GM12878 (cell line): ENCODE measurements around the gene PLCG1. TPM values are rescaled to one million over a fixed set of nuclear protein-coding genes. Genes with fewer than 3 reads are reported as not detected.

Experiments used
- ATAC-seq: fragments of 200-7000 bp; cut with Tn5 transposase; 3 replicates; pipeline ENCODE4 v1.9.1; 2020; ENCODE audit warnings: mild to moderate bottlenecking, moderate library complexity
- BruUV-seq: library from RNA; stranded (reverse); fragments of 400-500 nt; replicated peaks from 2 replicates; lab custom pipeline; 2021; lab: Mats Ljungman, UMichigan
- CTCF ChIA-PET: fragments of 300-600 bp; sonication (Branson Sonifier 250); formaldehyde crosslinking; extraction: SDS; loops from one replicate; lab custom pipeline; 2021; ENCODE audit warnings: inconsistent platforms; lab: Yijun Ruan, JAX
- POLR2A ChIA-PET: fragments of 350-600 bp; formaldehyde crosslinking; extraction: SDS; loops from one replicate; lab custom pipeline; 2021; ENCODE audit warnings: inconsistent platforms; lab: Charles Lee
- RAD21 ChIA-PET: fragments of 300-600 bp; sonication (Branson Sonifier 250); formaldehyde crosslinking; loops from one replicate; lab custom pipeline; 2023; ENCODE audit warnings: antibody characterized with exemption; ENCODE audit not compliant: unreplicated experiment; lab: Charles Lee
- SMC1A ChIA-PET: fragments of 300-600 bp; sonication (Branson Sonifier 250); formaldehyde crosslinking; loops from one replicate; lab custom pipeline; 2023; ENCODE audit not compliant: unreplicated experiment, uncharacterized antibody; lab: Charles Lee
- DNase-seq: peaks from one replicate; pipeline ENCODE4 v3.0.0-alpha.2; 2011; ENCODE audit warnings: low read depth, low spot score
- FAIRE-seq: peaks from 3 replicates; lab custom pipeline; 2011; peaks lifted over from hg19 to GRCh38; lab: Jason Lieb, UNC
- H2AFZ ChIP-seq: 2 replicates; pipeline ENCODE4 v1.6.0; 2011; ENCODE audit warnings: low read depth, low read length, control low read depth; ENCODE audit not compliant: control insufficient read depth
- H3K27ac ChIP-seq: 2 replicates; pipeline ENCODE4 v1.5.1; 2011; ENCODE audit warnings: control low read depth; ENCODE audit not compliant: control insufficient read depth, insufficient read depth
- H3K27me3 ChIP-seq, 2 experiments: replicated peaks in 1 of 2; 2 replicates each; pipeline versions ENCODE4 v1.6.0 to v1.6.1; 2011; ENCODE audit warnings: low read length in 1 of 2; ENCODE audit not compliant: control insufficient read depth in 2 of 2, insufficient read depth in 2 of 2
- H3K36me3 ChIP-seq, 2 experiments: 2 replicates each; pipeline ENCODE4 v1.5.1; 2011; ENCODE audit warnings: low read length in 1 of 2; ENCODE audit not compliant: control insufficient read depth in 2 of 2, insufficient read depth in 2 of 2
- H3K4me1 ChIP-seq: 2 replicates; pipeline ENCODE4 v1.6.1; 2011; ENCODE audit warnings: mild to moderate bottlenecking, low read length, moderate library complexity, mixed read lengths; ENCODE audit not compliant: control insufficient read depth, insufficient read depth
- H3K4me2 ChIP-seq: 2 replicates; pipeline ENCODE4 v1.6.0; 2011; ENCODE audit warnings: control low read depth; ENCODE audit not compliant: control insufficient read depth, insufficient read depth
- H3K4me3 ChIP-seq: fragments of 200-600 bp; sonication (generic); 2 replicates; pipeline ENCODE4 v1.5.1; 2016
- H3K79me2 ChIP-seq: 2 replicates; pipeline ENCODE4 v1.6.0; 2011; ENCODE audit warnings: low read length; ENCODE audit not compliant: control insufficient read depth, insufficient read depth
- H3K9ac ChIP-seq: 2 replicates; pipeline ENCODE4 v1.8.0; 2011; ENCODE audit warnings: low read length, control low read depth, mixed read lengths; ENCODE audit not compliant: control insufficient read depth, insufficient read depth
- H3K9me3 ChIP-seq: replicated peaks from 3 replicates; pipeline ENCODE4 v1.5.1; 2011; ENCODE audit warnings: mild to moderate bottlenecking, low read length; ENCODE audit not compliant: control insufficient read depth, insufficient read depth
- H4K20me1 ChIP-seq: 2 replicates; pipeline ENCODE4 v1.6.0; 2011; ENCODE audit not compliant: control insufficient read depth, insufficient read depth
- CREB1 ChIP-seq: IDR thresholded peaks from 2 replicates; pipeline ENCODE4 v1.6.1; 2012; ENCODE audit warnings: low read depth, mild to moderate bottlenecking, inconsistent platforms
- CREM ChIP-seq: IDR thresholded peaks from 2 replicates; pipeline ENCODE4 v1.6.1; 2014; ENCODE audit warnings: antibody characterized with exemption, low read depth
- ESRRA ChIP-seq: IDR thresholded peaks from 2 replicates; pipeline ENCODE4 v1.6.1; 2012; ENCODE audit warnings: mild to moderate bottlenecking, low read length, improper control_type of control experiment
- IRF5 ChIP-seq: fragments of 450-650 bp; IDR thresholded peaks from 2 replicates; pipeline ENCODE4 v1.6.1; 2017; ENCODE audit warnings: borderline replicate concordance
- MEF2B ChIP-seq: fragments of 450-650 bp; IDR thresholded peaks from 2 replicates; pipeline ENCODE4 v1.6.1; 2018; ENCODE audit warnings: mild to moderate bottlenecking, moderate library complexity; ENCODE audit not compliant: partially characterized antibody, poor library complexity, severe bottlenecking
- NFIC ChIP-seq: IDR thresholded peaks from 2 replicates; pipeline ENCODE4 v1.6.1; 2012; ENCODE audit warnings: low read depth, mild to moderate bottlenecking, inconsistent platforms, low read length, moderate library complexity
- PAX5 ChIP-seq: IDR thresholded peaks from 2 replicates; pipeline ENCODE4 v1.6.1; 2011; ENCODE audit warnings: low read depth, low read length, borderline replicate concordance
- PBX3 ChIP-seq: IDR thresholded peaks from 2 replicates; pipeline ENCODE4 v1.6.1; 2011; ENCODE audit warnings: mild to moderate bottlenecking, low read depth, low read length, moderate library complexity; ENCODE audit not compliant: insufficient replicate concordance
- SIN3A ChIP-seq: IDR thresholded peaks from 2 replicates; pipeline ENCODE4 v1.6.1; 2012; ENCODE audit warnings: low read depth, low read length, improper control_type of control experiment
- SMARCA5 ChIP-seq: fragments of 450-650 bp; IDR thresholded peaks from 2 replicates; pipeline ENCODE4 v1.6.1; 2017; ENCODE audit warnings: mild to moderate bottlenecking
- SREBF1 ChIP-seq: IDR thresholded peaks from 2 replicates; pipeline ENCODE4 v1.6.1; 2012; ENCODE audit warnings: mild to moderate bottlenecking, low read length
- STAT1 ChIP-seq: fragments of 450-650 bp; conservative IDR thresholded peaks from 2 replicates; pipeline ENCODE4 v1.6.1; 2014; ENCODE audit warnings: antibody characterized with exemption, mild to moderate bottlenecking
- WRNIP1 ChIP-seq: IDR thresholded peaks from 2 replicates; pipeline ENCODE4 v1.6.1; 2011; ENCODE audit warnings: low read depth, low read length, improper control_type of control experiment, borderline replicate concordance
- YY1 ChIP-seq: IDR thresholded peaks from 2 replicates; pipeline ENCODE4 v1.6.1; 2011; ENCODE audit warnings: low read depth, mild to moderate bottlenecking, low read length
- ZNF217 ChIP-seq: fragments of 450-650 bp; IDR thresholded peaks from 2 replicates; pipeline ENCODE4 v1.6.1; 2017; ENCODE audit warnings: antibody characterized with exemption, mild to moderate bottlenecking
- ZNF592 ChIP-seq: fragments of 450-650 bp; IDR thresholded peaks from 2 replicates; pipeline ENCODE4 v1.6.1; 2017; ENCODE audit warnings: mild to moderate bottlenecking, moderate library complexity
- WGBS: methylation state at CpG from one replicate; pipeline ENCODE4 v1.1.6; 2016; ENCODE audit warnings: low lambda C conversion rate; ENCODE audit not compliant: insufficient replicate concordance, insufficient coverage; ENCODE audit errors: missing lambda C conversion rate; 5-methylcytosine and 5-hydroxymethylcytosine counted together
- in situ Hi-C: fragments of 300-500 bp; cut with MboI; formaldehyde crosslinking; loops from 9 replicates; pipeline ENCODE4 v1.14.3; 2018; ENCODE audit warnings: mixed read lengths
- intact Hi-C: fragments of 100-400 bp; cut with micrococcal nuclease; formaldehyde crosslinking; loops from one replicate; pipeline ENCODE4 v1.14.2; 2022; ENCODE audit not compliant: unreplicated experiment
- polyA plus RNA-seq, 11 experiments: library from polyadenylated mRNA; depleted of rRNA in 4 of 11; unstranded in 6 of 11; stranded (reverse) in 5 of 11; fragments of >200 nt; fragmentation: Nextera tagmentation in 4 of 11; fragmentation: Illumina TruSeq in 1 of 11; extraction: Ambion mirVana in 4 of 11; extraction: Trizol in 1 of 11; gene quantifications; 1 replicate in 1 of 11; 2 replicates in 10 of 11; pipeline versions ENCODE4 v1.2.1 to v1.2.3, GENCODE V29; 2011 to 2016; ENCODE audit warnings: inconsistent platforms in 2 of 11, missing spikeins in 2 of 11, low read depth in 1 of 11
- total RNA-seq, 4 experiments: library from RNA; depleted of rRNA in 3 of 4; stranded (reverse); fragments of >200 nt in 3 of 4; fragmentation: Illumina TruSeq in 1 of 4; extraction: Trizol in 1 of 4; gene quantifications; 2 replicates each; pipeline versions ENCODE4 v1.2.1 to v1.2.3, GENCODE V29; 2013 to 2021

Gene PLCG1
- total and polyA plus RNA-seq, 10 of the 15 experiments (the other 5 are each of a cell fraction or from before 2014, with no cell fraction given) = 2.6 to 114 (median 45.3) TPM

- RAD21 ChIA-PET = interaction anchor here (0.6 to 7.1 kb wide), 29 partner anchors 9 to 1825 kb away, joined by 3 to 111 read pairs (median 4); no protein-coding TSS in a partner anchor
- in situ Hi-C loops (loop anchor here (5.0 to 25.0 kb wide), 2 partner anchors 122 to 357 kb away; no protein-coding TSS in a partner anchor), intact Hi-C loops (loop anchor here (1.0 to 5.0 kb wide), 3 partner anchors 104 to 248 kb away; partner anchors contain the start of gene LPIN3)
- no peaks in the 10 kb centered on the region for H3K79me2 ChIP-seq
- no peaks in the 10 kb centered on the region for H4K20me1 ChIP-seq
- peak; percentile 18; the same call in 2 of the 3 replicates for ATAC-seq
- no TSS peak for BruUV-seq
- WGBS = 100% methylated on average over 2 of the region's 2 CpGs
- H3K4me2 ChIP-seq = no peak overlapping the region
- CTCF ChIA-PET = interaction anchor here (0.6 to 10.1 kb wide), 31 partner anchors 9 to 245 kb away, joined by 3 to 326 read pairs (median 10); partner anchors contain the start of gene LPIN3
- POLR2A ChIA-PET = interaction anchor here (0.5 to 4.0 kb wide), 3 partner anchors 103 to 462 kb away, joined by 3 to 24 read pairs (median 3); no protein-coding TSS in a partner anchor
- H3K36me3 ChIP-seq = peaks cover 18 to 31% of the 10 kb centered on the region in 2 experiments
- no peak overlapping the region for H3K27ac ChIP-seq
- FAIRE-seq = no peak
- no peaks in the 10 kb centered on the region for H3K9me3 ChIP-seq
- H3K4me1 ChIP-seq = no peaks in the 10 kb centered on the region
- H3K4me3 ChIP-seq = no peak overlapping the region
- H2AFZ ChIP-seq = no peak overlapping the region
- H3K9ac ChIP-seq = no peak overlapping the region
- no peak for DNase-seq
- no peaks in the 10 kb centered on the region for H3K27me3 ChIP-seq
- SMC1A ChIA-PET = interaction anchor here (0.6 to 6.7 kb wide), 27 partner anchors 10 to 250 kb away, joined by 3 to 161 read pairs (median 6); no protein-coding TSS in a partner anchor
- TF ChIP-seq SMARCA5 = no peak
- no peak for TF ChIP-seq IRF5
- TF ChIP-seq SREBF1 = no peak
- TF ChIP-seq MEF2B = no peak
- TF ChIP-seq STAT1 = no peak
- no peak for TF ChIP-seq PAX5
- no peak for TF ChIP-seq ESRRA
- TF ChIP-seq ZNF217 = no peak
- no peak for TF ChIP-seq ZNF592
- no peak for TF ChIP-seq CREB1
- no peak for TF ChIP-seq YY1
- no peak for TF ChIP-seq SIN3A
- TF ChIP-seq WRNIP1 = no peak
- no peak for TF ChIP-seq NFIC
- no peak for TF ChIP-seq PBX3
- TF ChIP-seq CREM = no peak
Measured at GRCh38 chr20:41094353-41095055, 42.8 kb upstream of the PLCG1 start.
